Neural cell (in vitro differentiated cells): Measurements from ENCODE around the gene INPP5B. TPM values are rescaled to one million over a fixed set of nuclear protein-coding genes. Genes with fewer than 3 reads are reported as not detected.
"Not testable (repeated sequence)": the region's sequence is repeated elsewhere in the genome, so short reads cannot be mapped to it uniquely, and the experiment has no call there.

Experiments used
- H2AFZ ChIP-seq: fragments of 200-600, 300-800 bp; sonication (generic), shearing (Covaris generic); 2 replicates; pipeline ENCODE4 v1.6.0; 2014; ENCODE audit warnings: low read depth, mild to moderate bottlenecking, antibody characterized with exemption, low read length, moderate library complexity
- H3F3A ChIP-seq: fragments of 200-600 bp; shearing (Covaris generic); 2 replicates; pipeline ENCODE4 v1.6.1; 2016; ENCODE audit warnings: mild to moderate bottlenecking, moderate library complexity, mixed read lengths, antibody characterized with exemption, low read length; ENCODE audit not compliant: insufficient read depth, poor library complexity, severe bottlenecking
- H3K27ac ChIP-seq: fragments of 200-600, 300-800 bp; sonication (generic), shearing (Covaris generic); 2 replicates; pipeline ENCODE4 v1.5.1; 2014; ENCODE audit warnings: mild to moderate bottlenecking, low read length, moderate library complexity
- H3K27me3 ChIP-seq: fragments of 300-800, 200-600 bp; sonication (generic), shearing (Covaris generic); 2 replicates; pipeline ENCODE4 v1.6.0; 2014; ENCODE audit warnings: mild to moderate bottlenecking, low read depth, low read length, moderate library complexity; ENCODE audit not compliant: insufficient read depth
- H3K36me3 ChIP-seq: fragments of 300-800, 200-600 bp; sonication (generic), shearing (Covaris generic); 2 replicates; pipeline ENCODE4 v1.5.1; 2014; ENCODE audit warnings: mild to moderate bottlenecking, antibody characterized with exemption, low read length, moderate library complexity; ENCODE audit not compliant: insufficient read depth
- H3K4me2 ChIP-seq: fragments of 300-800, 200-600 bp; sonication (generic), shearing (Covaris generic); 2 replicates; pipeline ENCODE4 v1.6.0; 2014; ENCODE audit warnings: mild to moderate bottlenecking, low read length
- H3K4me3 ChIP-seq: fragments of 300-800, 200-600 bp; sonication (generic), shearing (Covaris generic); 2 replicates; pipeline ENCODE4 v1.5.1; 2014; ENCODE audit warnings: mild to moderate bottlenecking, low read length, moderate library complexity
- H3K79me2 ChIP-seq: fragments of 200-600 bp; shearing (Covaris generic); replicated peaks from 2 replicates; pipeline ENCODE4 v1.6.0; 2014; ENCODE audit warnings: mild to moderate bottlenecking, low read length, moderate library complexity; ENCODE audit not compliant: insufficient read depth
- H3K9ac ChIP-seq: fragments of 300-800, 200-600 bp; sonication (generic), shearing (Covaris generic); 2 replicates; pipeline ENCODE4 v1.6.1; 2016; ENCODE audit warnings: mild to moderate bottlenecking, low read length, mixed read lengths
- H3K9me2 ChIP-seq: fragments of 200-600 bp; shearing (Covaris generic); 2 replicates; pipeline ENCODE4 v1.6.1; 2016; ENCODE audit warnings: mild to moderate bottlenecking, low read length, mixed read lengths; ENCODE audit not compliant: insufficient read depth
- H3K9me3 ChIP-seq: fragments of 200-600, 300-800 bp; sonication (generic), shearing (Covaris generic); 2 replicates; pipeline ENCODE4 v1.6.1; 2016; ENCODE audit warnings: mild to moderate bottlenecking, mixed run types, low read length, moderate library complexity, mixed read lengths
- H4K20me1 ChIP-seq: fragments of 200-600 bp; shearing (Covaris generic); 2 replicates; pipeline ENCODE4 v1.6.1; 2016; ENCODE audit warnings: mild to moderate bottlenecking, mixed run types; ENCODE audit not compliant: insufficient read depth
- EP300 ChIP-seq: fragments of 450-650 bp; conservative IDR thresholded peaks from 2 replicates; pipeline ENCODE4 v1.6.1; 2014; ENCODE audit warnings: antibody characterized with exemption, mild to moderate bottlenecking, moderate library complexity; ENCODE audit not compliant: poor library complexity, severe bottlenecking
- EZH2 ChIP-seq: fragments of 200-600, 300-800 bp; shearing (Covaris generic), sonication (generic); IDR thresholded peaks from 2 replicates; pipeline ENCODE4 v1.6.1; 2014; ENCODE audit warnings: antibody characterized with exemption, low read length, borderline replicate concordance, mild to moderate bottlenecking; ENCODE audit not compliant: insufficient read depth, poor library complexity, severe bottlenecking
- MXI1 ChIP-seq: fragments of 450-650 bp; conservative IDR thresholded peaks from 2 replicates; pipeline ENCODE4 v1.6.1; 2014; ENCODE audit warnings: antibody characterized with exemption, mild to moderate bottlenecking; ENCODE audit not compliant: poor library complexity, severe bottlenecking
- POLR2AphosphoS5 ChIP-seq: IDR thresholded peaks from 2 replicates; pipeline ENCODE4 v1.6.1; 2012
- RAD21 ChIP-seq: fragments of 450-650 bp; conservative IDR thresholded peaks from 2 replicates; pipeline ENCODE4 v1.6.1; 2014; ENCODE audit warnings: antibody characterized with exemption, mild to moderate bottlenecking, moderate library complexity
- SMC3 ChIP-seq: fragments of 450-650 bp; conservative IDR thresholded peaks from 2 replicates; pipeline ENCODE4 v1.6.1; 2014; ENCODE audit warnings: antibody characterized with exemption, mild to moderate bottlenecking, moderate library complexity; ENCODE audit not compliant: poor library complexity
- TAF1 ChIP-seq: IDR thresholded peaks from 2 replicates; pipeline ENCODE4 v1.6.1; 2012; ENCODE audit warnings: low read depth
- polyA plus RNA-seq: library from polyadenylated mRNA; depleted of rRNA; stranded (reverse); fragments of >200 nt; gene quantifications from 2 replicates; pipeline ENCODE4 v1.2.3, GENCODE V29; 2014
- TF ChIP-seq, protein P1 (sequence below): IDR thresholded peaks from 2 replicates; pipeline ENCODE4 v1.6.1; 2012; ENCODE audit warnings: borderline replicate concordance
- TF ChIP-seq, protein P2 (sequence below): fragments of 450-650 bp; IDR thresholded peaks from 2 replicates; pipeline ENCODE4 v1.5.1; 2014; ENCODE audit warnings: antibody characterized with exemption, mild to moderate bottlenecking, moderate library complexity; ENCODE audit not compliant: poor library complexity, severe bottlenecking

Gene INPP5B
- polyA plus RNA-seq, 1 donor from 2014 or later, result 13.4 TPM

DNA sequence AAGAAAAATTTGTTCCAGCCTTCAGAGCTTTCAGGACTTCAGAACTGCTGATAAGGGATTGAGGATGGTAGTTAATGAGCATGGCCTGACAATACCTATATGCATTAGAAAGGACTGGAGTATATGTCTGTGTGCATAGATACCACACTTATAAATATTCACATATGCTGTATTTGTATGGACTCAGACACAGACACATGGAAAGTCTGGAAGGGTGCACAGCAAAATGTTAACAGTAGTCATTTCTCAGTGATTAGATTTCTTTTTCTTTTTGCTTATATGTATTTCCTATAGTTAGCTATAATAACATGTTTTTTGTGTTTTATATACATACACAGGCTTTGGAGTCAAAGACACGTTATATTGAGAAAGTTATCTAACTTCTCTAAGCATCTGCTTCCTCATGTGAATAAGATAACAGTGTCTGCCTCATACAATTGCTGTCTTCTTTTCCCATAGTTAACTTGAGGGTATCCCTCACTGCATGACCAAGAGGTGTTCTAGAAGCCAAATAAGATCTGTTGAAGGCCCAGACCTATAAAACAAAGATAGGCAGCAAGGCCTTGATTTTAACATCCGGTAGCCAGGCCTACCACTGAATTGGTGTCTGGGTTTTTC is 31.3 kb downstream of the INPP5B start:
- Histone ChIP-seq H3K9me2 (no peaks in the 10 kb centered on the region), H2AFZ (no peak overlapping the region), H3K9ac (no peak overlapping the region), H3K27ac (no peak overlapping the region), H3K9me3 (no peaks in the 10 kb centered on the region), H3K36me3 (no peaks in the 10 kb centered on the region), H3K4me3 (no peak overlapping the region), H3K4me2 (no peak overlapping the region), H3K27me3 (no peaks in the 10 kb centered on the region), H3F3A (no peaks in the 10 kb centered on the region), H3K79me2 (no peaks in the 10 kb centered on the region), H4K20me1 (no peaks in the 10 kb centered on the region)
- TF ChIP-seq, protein P1, sequence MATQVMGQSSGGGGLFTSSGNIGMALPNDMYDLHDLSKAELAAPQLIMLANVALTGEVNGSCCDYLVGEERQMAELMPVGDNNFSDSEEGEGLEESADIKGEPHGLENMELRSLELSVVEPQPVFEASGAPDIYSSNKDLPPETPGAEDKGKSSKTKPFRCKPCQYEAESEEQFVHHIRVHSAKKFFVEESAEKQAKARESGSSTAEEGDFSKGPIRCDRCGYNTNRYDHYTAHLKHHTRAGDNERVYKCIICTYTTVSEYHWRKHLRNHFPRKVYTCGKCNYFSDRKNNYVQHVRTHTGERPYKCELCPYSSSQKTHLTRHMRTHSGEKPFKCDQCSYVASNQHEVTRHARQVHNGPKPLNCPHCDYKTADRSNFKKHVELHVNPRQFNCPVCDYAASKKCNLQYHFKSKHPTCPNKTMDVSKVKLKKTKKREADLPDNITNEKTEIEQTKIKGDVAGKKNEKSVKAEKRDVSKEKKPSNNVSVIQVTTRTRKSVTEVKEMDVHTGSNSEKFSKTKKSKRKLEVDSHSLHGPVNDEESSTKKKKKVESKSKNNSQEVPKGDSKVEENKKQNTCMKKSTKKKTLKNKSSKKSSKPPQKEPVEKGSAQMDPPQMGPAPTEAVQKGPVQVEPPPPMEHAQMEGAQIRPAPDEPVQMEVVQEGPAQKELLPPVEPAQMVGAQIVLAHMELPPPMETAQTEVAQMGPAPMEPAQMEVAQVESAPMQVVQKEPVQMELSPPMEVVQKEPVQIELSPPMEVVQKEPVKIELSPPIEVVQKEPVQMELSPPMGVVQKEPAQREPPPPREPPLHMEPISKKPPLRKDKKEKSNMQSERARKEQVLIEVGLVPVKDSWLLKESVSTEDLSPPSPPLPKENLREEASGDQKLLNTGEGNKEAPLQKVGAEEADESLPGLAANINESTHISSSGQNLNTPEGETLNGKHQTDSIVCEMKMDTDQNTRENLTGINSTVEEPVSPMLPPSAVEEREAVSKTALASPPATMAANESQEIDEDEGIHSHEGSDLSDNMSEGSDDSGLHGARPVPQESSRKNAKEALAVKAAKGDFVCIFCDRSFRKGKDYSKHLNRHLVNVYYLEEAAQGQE, result no peak
- TF ChIP-seq RAD21 (no peak), SMC3 (no peak), POLR2AphosphoS5 (no peak), MXI1 (no peak), EP300 (no peak), EZH2 (no peak), TAF1 (no peak)
- TF ChIP-seq, protein P2, sequence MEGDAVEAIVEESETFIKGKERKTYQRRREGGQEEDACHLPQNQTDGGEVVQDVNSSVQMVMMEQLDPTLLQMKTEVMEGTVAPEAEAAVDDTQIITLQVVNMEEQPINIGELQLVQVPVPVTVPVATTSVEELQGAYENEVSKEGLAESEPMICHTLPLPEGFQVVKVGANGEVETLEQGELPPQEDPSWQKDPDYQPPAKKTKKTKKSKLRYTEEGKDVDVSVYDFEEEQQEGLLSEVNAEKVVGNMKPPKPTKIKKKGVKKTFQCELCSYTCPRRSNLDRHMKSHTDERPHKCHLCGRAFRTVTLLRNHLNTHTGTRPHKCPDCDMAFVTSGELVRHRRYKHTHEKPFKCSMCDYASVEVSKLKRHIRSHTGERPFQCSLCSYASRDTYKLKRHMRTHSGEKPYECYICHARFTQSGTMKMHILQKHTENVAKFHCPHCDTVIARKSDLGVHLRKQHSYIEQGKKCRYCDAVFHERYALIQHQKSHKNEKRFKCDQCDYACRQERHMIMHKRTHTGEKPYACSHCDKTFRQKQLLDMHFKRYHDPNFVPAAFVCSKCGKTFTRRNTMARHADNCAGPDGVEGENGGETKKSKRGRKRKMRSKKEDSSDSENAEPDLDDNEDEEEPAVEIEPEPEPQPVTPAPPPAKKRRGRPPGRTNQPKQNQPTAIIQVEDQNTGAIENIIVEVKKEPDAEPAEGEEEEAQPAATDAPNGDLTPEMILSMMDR, result no peak

DNA sequence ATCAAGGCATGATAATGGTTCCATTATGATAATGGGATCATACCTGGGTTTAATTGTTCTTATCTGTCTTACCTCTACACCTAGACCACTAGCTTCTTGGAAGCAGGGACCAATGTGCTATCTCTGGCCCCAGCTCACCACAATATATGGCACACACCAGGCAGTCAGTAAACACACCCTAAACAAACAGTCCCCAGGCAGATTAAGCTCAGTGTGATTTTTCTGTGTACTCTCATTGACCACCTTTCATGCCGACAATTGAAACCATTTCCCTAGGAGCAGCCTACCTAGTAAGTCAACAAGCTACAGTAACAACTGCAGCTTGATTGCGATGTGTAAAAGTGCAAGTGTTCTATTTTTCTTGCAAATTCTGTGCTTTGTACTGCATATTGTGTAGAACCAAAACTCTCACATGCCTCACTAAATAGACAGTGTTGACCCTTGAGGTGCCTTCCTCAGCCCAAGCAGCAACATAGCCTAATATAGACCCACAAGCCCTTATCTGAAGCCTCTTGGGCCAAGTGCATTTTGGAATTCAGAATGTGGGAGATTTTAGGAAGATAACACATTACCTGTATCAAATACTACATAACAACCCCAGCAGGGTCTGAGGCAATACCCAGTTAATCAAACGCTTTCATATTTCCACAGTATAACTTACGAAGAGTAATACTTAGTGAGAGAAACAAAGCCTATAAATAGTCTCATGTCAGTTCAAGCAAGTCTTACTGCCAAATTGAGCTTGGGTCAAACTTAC is 32.0 kb downstream of the INPP5B start:
- Histone ChIP-seq H3K27me3 (no peaks in the 10 kb centered on the region), H3K9me3 (no peaks in the 10 kb centered on the region), H3F3A (no peaks in the 10 kb centered on the region), H3K79me2 (no peaks in the 10 kb centered on the region), H3K9ac (no peak overlapping the region), H3K4me3 (no peak overlapping the region), H3K36me3 (no peaks in the 10 kb centered on the region), H3K27ac (no peak overlapping the region), H4K20me1 (no peaks in the 10 kb centered on the region), H2AFZ (no peak overlapping the region), H3K4me2 (no peak overlapping the region), H3K9me2 (no peaks in the 10 kb centered on the region)
- TF ChIP-seq, protein P1, result no peak
- TF ChIP-seq EP300, result no peak
- no peak for TF ChIP-seq POLR2AphosphoS5
- TF ChIP-seq, protein P2, result no peak
- TF ChIP-seq RAD21, result no peak
- TF ChIP-seq SMC3, result no peak
- no peak for TF ChIP-seq MXI1
- TF ChIP-seq EZH2, result no peak
- TF ChIP-seq TAF1, result no peak

DNA sequence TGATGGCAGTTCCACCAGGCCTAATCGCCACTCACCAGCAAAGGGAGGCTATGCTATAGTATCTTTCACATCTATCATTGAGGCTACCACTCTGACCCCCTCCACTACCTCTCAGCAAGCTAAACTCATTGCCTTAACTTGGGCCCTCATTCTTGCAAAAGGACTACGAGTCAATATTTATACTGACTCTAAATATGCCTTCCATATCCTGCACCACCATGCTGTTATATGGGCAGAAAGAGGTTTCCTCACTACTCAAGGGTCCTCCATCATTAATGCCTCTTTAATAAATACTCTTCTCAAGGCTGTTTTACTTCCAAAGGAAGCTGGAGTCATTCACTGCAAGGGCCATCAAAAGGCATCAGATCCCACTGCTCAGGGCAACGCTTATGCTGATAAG is 35.4 kb downstream of the INPP5B start:
- H3K9ac ChIP-seq, H2AFZ ChIP-seq, H3K27me3 ChIP-seq, H3K36me3 ChIP-seq, H3K4me2 ChIP-seq, H3K9me2 ChIP-seq, H3K27ac ChIP-seq, H3K9me3 ChIP-seq, H3K79me2 ChIP-seq, H3K4me3 ChIP-seq, H3F3A ChIP-seq, H4K20me1 ChIP-seq: not testable (repeated sequence)
